Ishikawa (cell line): Measurements from ENCODE around the gene SLC25A39.

Experiments used
- CEBPB ChIP-seq: IDR thresholded peaks from 2 replicates; pipeline ENCODE4 v1.6.1; 2012
- CREB1 ChIP-seq: IDR thresholded peaks from 2 replicates; pipeline ENCODE4 v1.6.1; 2012; ENCODE audit warnings: low read depth
- EGR1 ChIP-seq: IDR thresholded peaks from 2 replicates; pipeline ENCODE4 v1.6.1; 2012
- EP300 ChIP-seq: IDR thresholded peaks from 2 replicates; pipeline ENCODE4 v1.6.1; 2012; ENCODE audit warnings: borderline replicate concordance
- FOXM1 ChIP-seq: IDR thresholded peaks from 2 replicates; pipeline ENCODE4 v1.6.1; 2012; ENCODE audit warnings: low read depth, borderline replicate concordance
- NFIC ChIP-seq: IDR thresholded peaks from 2 replicates; pipeline ENCODE4 v1.6.1; 2012
- RAD21 ChIP-seq: IDR thresholded peaks from 2 replicates; pipeline ENCODE4 v1.6.1; 2012; ENCODE audit warnings: low read depth
- REST ChIP-seq: IDR thresholded peaks from 2 replicates; pipeline ENCODE4 v1.6.1; 2012; ENCODE audit warnings: low read depth, mild to moderate bottlenecking
- TAF1 ChIP-seq: IDR thresholded peaks from 2 replicates; pipeline ENCODE4 v1.6.1; 2012; ENCODE audit warnings: low read depth, mild to moderate bottlenecking
- TCF12 ChIP-seq: IDR thresholded peaks from 2 replicates; pipeline ENCODE4 v1.6.1; 2012; ENCODE audit warnings: low read depth
- TEAD4 ChIP-seq: IDR thresholded peaks from 2 replicates; pipeline ENCODE4 v1.6.1; 2012
- USF1 ChIP-seq: IDR thresholded peaks from 2 replicates; pipeline ENCODE4 v1.6.1; 2012
- YY1 ChIP-seq: IDR thresholded peaks from 2 replicates; pipeline ENCODE4 v1.6.1; 2012; ENCODE audit warnings: low read depth
- ZBTB7A ChIP-seq: IDR thresholded peaks from 2 replicates; pipeline ENCODE4 v1.6.1; 2012; ENCODE audit warnings: low read depth
- TF ChIP-seq, protein P1 (sequence below): IDR thresholded peaks from 2 replicates; pipeline ENCODE4 v1.6.1; 2012

SLC25A39 gene

GRCh38 chr17:44279666-44280391, 44.8 kb downstream of the SLC25A39 start:
- TF ChIP-seq REST = no peak
- no peak for TF ChIP-seq USF1
- no peak for TF ChIP-seq CREB1
- TF ChIP-seq EGR1 = no peak
- TF ChIP-seq, protein P1, sequence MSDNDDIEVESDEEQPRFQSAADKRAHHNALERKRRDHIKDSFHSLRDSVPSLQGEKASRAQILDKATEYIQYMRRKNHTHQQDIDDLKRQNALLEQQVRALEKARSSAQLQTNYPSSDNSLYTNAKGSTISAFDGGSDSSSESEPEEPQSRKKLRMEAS = no peak
- TF ChIP-seq EP300 = no peak
- no peak for TF ChIP-seq TCF12
- TF ChIP-seq CEBPB = no peak
- no peak for TF ChIP-seq TEAD4
- TF ChIP-seq NFIC = no peak

DNA sequence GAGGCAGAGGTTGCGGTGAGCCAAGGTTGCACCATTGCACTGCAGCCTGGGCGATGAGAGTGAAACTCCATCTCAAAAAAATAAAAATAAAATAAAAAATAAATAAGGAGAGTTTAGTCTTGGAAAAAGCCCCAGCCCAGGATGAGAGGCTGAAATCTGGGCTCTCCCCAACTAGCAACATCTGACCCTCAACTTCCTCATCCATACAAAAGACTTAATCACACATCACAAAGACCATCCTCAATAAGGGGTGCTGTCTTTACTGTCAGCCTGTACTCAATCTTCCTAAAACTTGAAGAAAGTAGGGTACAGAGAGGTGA, 45.3 kb downstream of the SLC25A39 start:
- TF ChIP-seq TCF12 (no peak), CEBPB (no peak), CREB1 (no peak), YY1 (no peak), RAD21 (no peak), FOXM1 (no peak), USF1 (no peak), REST (no peak), ZBTB7A (no peak), TEAD4 (no peak), NFIC (no peak), EP300 (no peak), EGR1 (no peak), TAF1 (no peak)
- TF ChIP-seq, protein P1 = no peak

GRCh38 chr17:44277976-44278375, 46.6 kb downstream of the SLC25A39 start:
- TF ChIP-seq ZBTB7A = no peak
- no peak for TF ChIP-seq TAF1
- no peak for TF ChIP-seq EP300
- TF ChIP-seq TEAD4 = no peak
- no peak for TF ChIP-seq FOXM1
- TF ChIP-seq, protein P1 = no peak
- no peak for TF ChIP-seq TCF12
- TF ChIP-seq EGR1 = no peak
- TF ChIP-seq USF1 = no peak
- TF ChIP-seq YY1 = no peak

DNA sequence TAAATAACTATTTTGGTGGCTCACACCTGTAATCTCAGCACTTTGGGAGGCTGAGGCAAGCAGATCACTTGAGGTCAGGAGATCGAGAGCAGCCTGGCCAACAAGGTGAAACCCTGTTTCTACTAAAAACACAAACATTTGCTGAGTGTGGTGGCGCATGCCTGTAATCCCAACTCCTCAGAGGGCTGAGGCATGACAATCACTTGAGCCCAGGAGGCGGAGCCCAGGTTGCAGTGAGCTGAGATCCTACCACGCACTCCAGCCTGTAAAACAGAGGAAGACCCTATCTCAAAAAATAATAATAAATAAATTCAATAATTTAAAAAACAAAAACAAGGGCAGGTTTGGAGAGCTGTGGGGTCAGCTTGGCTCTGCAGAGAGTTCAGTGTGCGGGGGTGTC, 51.0 kb downstream of the SLC25A39 start:
- no peak for TF ChIP-seq CREB1
- TF ChIP-seq TCF12 = no peak
- TF ChIP-seq EGR1 = no peak
- TF ChIP-seq CEBPB = no peak
- TF ChIP-seq YY1 = no peak
- TF ChIP-seq TAF1 = no peak
- TF ChIP-seq, protein P1 = no peak
- TF ChIP-seq NFIC = no peak
- no peak for TF ChIP-seq TEAD4
- TF ChIP-seq ZBTB7A = no peak
- TF ChIP-seq USF1 = no peak
- TF ChIP-seq EP300 = no peak
- TF ChIP-seq REST = no peak
- TF ChIP-seq FOXM1 = no peak
- TF ChIP-seq RAD21 = no peak
